GM18526 (cell line): ENCODE results near the gene ESYT3.

Source experiments
- POLR2A ChIP-seq: IDR thresholded peaks from 3 replicates; pipeline ENCODE4 v1.6.1; 2011; ENCODE audit not compliant: insufficient read length; ENCODE audit errors: extremely low read depth

The ESYT3 gene

GRCh38 chr3:138463724-138464490 lies 29.5 kb downstream of the ESYT3 start:
- TF ChIP-seq POLR2A = no peak

GRCh38 chr3:138464491-138464860 lies 30.1 kb downstream of the ESYT3 start:
- no peak for TF ChIP-seq POLR2A

GRCh38 chr3:138465451-138465850 lies 31.0 kb downstream of the ESYT3 start:
- TF ChIP-seq POLR2A = no peak

- no peak for TF ChIP-seq POLR2A
Measured at GRCh38 chr3:138465925-138466324, 31.5 kb downstream of the ESYT3 start.

- no peak for TF ChIP-seq POLR2A
Measured at GRCh38 chr3:138467931-138468330, 33.5 kb downstream of the ESYT3 start.

- no peak for TF ChIP-seq POLR2A
Measured at GRCh38 chr3:138468451-138468850, 34.0 kb downstream of the ESYT3 start.

GRCh38 chr3:138468886-138469285 lies 34.5 kb downstream of the ESYT3 start:
- no peak for TF ChIP-seq POLR2A

GRCh38 chr3:138469874-138470273 lies 35.5 kb downstream of the ESYT3 start:
- TF ChIP-seq POLR2A = no peak

GRCh38 chr3:138470687-138471086 lies 36.3 kb downstream of the ESYT3 start:
- TF ChIP-seq POLR2A = no peak

- TF ChIP-seq POLR2A = no peak
Measured at GRCh38 chr3:138471481-138471880, 37.1 kb downstream of the ESYT3 start.

GRCh38 chr3:138472141-138472825 lies 37.9 kb downstream of the ESYT3 start:
- TF ChIP-seq POLR2A = no peak

GRCh38 chr3:138473391-138473790 lies 39.0 kb downstream of the ESYT3 start:
- no peak for TF ChIP-seq POLR2A

GRCh38 chr3:138474163-138474562 lies 39.7 kb downstream of the ESYT3 start:
- no peak for TF ChIP-seq POLR2A

- TF ChIP-seq POLR2A = no peak
Measured at GRCh38 chr3:138476526-138476925, 42.1 kb downstream of the ESYT3 start.

GRCh38 chr3:138477120-138477519 lies 42.7 kb downstream of the ESYT3 start:
- TF ChIP-seq POLR2A = no peak

GRCh38 chr3:138477801-138478200 lies 43.4 kb downstream of the ESYT3 start:
- TF ChIP-seq POLR2A = no peak

GRCh38 chr3:138479438-138479863 lies 45.0 kb downstream of the ESYT3 start:
- no peak for TF ChIP-seq POLR2A
